Inflammatory macrophage (primary cell): ENCODE results near the gene SPPL3.
"Not testable (repeated sequence)": the region's sequence is repeated elsewhere in the genome, so short reads cannot be mapped to it uniquely, and the experiment has no call there.

Experiments used
- DNase-seq, 2 donors: peaks; one replicate each; pipeline ENCODE4 v3.0.0-alpha.2; 2020 to 2022

Gene SPPL3

DNA sequence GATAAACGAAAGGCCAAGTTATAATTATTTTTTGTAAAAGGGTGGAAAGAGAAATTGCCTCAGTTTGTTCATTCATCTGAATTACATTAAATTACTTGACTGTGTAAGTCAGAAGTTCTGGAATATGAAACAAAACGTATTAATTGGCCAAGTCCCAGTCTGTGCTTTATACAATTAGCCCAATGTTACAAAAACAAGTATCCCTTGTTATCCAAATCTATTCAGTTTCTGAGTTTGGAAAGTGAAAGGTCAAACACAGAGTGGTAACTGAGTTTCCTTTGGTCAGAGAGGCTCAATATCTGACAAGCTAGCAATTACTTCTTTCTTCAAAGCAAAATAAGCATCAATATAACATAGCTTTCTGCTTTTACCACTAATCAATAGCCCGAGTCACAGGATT is 62.6 kb downstream of the SPPL3 start:
- no peak for DNase-seq

DNA sequence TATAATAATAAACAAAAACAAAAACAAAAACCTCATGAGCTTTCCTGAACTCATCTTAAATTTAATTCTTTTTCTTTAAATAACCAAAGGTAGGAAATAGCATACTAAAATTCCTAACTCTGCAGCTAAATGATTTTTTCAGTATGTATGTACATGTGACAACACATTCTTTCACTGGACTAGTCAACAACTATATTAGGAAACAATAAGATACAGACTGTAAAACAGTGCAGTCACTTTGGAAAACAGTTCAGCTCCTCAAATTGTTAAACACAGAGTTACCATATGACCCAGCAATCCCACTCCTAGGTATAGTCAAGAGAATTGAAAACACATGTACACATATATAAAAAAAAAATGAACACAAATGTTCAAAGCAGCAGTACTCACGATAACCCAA is 64.7 kb downstream of the SPPL3 start:
- DNase-seq, result no peak

GRCh38 chr12:120838629-120839383 is 65.4 kb downstream of the SPPL3 start:
- DNase-seq, result not testable (repeated sequence)

DNA sequence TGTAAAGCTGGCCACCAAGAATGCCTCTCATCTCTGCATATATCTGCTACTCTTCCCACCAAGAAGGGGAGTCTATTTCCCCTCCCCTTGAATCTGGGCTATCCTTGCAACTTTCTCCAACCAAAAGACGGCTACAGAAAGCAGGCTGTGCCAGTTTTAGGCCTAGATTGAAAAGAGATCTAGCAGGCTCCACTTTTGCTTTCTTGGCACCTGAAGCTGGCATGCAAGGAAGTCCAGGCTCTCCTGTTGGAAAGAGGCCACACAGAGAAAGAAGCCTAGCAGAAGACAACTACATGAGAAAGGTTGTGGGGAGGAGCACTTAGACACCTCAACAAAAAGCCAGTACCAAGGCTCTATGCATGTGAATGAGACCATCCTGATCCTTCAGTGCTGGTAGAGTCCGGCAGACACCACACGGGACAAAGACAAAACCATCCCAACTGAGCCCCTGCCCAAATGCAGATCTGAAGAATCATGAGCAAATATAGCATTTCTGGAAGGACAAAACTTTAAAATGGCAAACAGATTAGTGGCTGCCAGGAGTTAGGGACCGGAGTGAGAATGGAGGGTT is 68.0 kb downstream of the SPPL3 start:
- DNase-seq, result no peak

DNA sequence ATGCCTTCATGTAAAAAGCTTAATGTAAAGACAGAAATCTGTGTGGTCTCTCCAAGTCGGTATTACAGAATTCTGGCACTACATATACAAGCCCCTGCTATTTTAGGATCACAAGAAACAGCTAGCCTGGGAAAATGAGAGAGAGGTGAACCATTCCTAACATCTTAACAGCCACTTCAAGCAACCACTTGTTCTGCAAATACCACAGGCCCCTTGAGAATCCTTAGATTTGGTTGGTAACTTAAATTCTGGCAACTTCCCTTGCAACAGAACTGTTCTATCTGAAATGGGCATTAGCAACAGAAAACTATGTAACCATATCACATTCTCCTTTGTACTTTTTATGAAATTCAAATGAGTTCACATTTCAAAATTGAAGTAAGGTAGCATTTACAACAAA is 68.5 kb downstream of the SPPL3 start:
- no peak for DNase-seq

GRCh38 chr12:120835304-120835612 is 68.9 kb downstream of the SPPL3 start:
- DNase-seq, result no peak

- no peak for DNase-seq
Observed at GRCh38 chr12:120834489-120835303, 69.5 kb downstream of the SPPL3 start.

DNA sequence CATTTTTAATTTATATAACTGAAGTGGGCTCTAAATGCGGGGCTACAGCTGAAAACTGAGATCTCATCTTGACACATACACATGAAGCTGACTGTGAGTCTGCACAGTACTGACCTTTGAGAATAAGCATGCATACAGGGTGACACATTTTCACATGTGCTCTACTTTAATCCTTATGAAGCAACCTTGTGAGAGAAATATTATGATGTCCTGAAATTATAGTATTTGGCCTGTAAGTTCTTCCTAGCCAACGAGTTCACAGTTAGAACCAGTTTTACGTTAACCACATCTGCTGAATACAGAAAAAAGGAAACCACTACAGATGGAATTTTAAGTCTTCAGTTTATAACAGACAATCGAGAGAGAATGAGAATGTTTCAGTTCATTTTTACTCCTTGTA is 70.3 kb downstream of the SPPL3 start:
- peak; percentile 15 to 29 for DNase-seq

- no peak for DNase-seq
Observed at GRCh38 chr12:120832737-120833136, 71.4 kb downstream of the SPPL3 start.

DNA sequence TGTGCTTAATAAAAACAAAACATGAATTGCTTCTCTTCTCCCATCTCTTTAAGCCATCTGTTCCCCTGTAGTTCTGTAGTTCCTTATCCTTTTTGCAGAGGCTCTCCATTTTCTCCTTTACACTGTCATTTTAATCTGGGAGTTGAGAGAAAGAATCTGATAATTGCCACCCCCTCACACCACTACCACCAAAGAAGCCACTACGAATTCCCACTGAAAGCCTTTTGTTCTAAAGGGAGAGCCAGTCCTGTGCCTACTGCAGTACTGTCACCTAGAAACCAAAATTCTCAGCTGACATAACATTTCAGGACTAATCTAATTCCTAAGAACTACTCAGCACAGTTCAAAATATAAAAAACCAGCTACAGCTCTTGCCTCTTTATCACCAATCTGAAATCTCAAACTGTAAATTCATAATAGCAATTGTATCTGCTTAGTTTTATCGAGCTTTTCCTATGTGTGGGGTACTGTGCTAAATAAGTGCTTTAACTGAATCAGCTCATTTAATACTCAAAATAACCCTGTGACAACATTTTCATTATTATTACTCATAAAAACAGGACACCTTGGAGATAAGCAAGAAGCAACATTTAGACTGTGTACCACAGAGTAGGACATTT is 72.4 kb downstream of the SPPL3 start:
- no peak for DNase-seq

- DNase-seq, result no peak
Observed at GRCh38 chr12:120830966-120831365, 73.2 kb downstream of the SPPL3 start.

DNA sequence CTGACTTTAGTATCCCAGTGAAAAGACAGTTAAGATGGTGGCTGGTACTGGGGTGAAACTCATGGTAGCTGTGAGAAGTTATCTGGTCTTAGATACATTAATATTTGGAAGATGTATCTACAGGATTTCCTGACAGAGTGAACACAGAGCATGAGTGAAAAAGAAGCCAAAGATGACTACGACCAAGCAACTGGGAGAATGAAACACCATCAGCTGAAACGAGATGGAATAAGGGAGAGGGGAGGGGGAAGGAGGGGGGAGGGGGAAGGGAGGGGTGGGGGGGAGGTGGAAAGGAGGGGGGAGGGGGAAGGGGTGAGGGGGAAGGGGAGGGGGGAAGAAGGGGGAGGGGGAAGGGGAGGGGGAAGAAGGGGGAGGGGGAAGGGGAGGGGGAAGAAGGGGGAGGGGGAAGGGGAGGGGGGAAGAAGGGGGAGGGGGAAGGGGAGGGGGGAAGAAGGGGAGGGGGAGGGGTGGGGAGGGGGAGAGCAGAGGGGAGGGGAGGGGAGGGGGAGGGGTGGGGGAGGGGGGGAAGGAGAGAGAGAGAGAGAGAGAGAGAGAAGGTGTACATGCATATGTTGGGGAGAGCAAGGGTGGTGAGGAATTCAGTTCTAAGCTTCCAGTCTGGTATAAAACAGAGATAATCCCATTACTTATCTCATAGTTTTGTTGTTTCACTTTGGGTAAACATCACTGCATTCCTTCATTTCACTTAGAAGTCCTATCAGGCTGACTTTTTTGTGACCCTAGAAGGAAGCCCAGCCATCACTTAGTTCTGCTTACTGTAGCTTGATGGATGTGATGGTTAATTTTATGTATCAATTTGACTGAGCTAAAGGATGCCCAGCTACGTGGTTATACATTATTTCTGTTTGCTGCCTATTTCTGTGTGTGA is 73.9 kb downstream of the SPPL3 start:
- DNase-seq, result no peak

GRCh38 chr12:120826335-120826734 is 77.8 kb downstream of the SPPL3 start:
- DNase-seq, result no peak

GRCh38 chr12:120825337-120825736 is 78.8 kb downstream of the SPPL3 start:
- DNase-seq, result no peak

DNA sequence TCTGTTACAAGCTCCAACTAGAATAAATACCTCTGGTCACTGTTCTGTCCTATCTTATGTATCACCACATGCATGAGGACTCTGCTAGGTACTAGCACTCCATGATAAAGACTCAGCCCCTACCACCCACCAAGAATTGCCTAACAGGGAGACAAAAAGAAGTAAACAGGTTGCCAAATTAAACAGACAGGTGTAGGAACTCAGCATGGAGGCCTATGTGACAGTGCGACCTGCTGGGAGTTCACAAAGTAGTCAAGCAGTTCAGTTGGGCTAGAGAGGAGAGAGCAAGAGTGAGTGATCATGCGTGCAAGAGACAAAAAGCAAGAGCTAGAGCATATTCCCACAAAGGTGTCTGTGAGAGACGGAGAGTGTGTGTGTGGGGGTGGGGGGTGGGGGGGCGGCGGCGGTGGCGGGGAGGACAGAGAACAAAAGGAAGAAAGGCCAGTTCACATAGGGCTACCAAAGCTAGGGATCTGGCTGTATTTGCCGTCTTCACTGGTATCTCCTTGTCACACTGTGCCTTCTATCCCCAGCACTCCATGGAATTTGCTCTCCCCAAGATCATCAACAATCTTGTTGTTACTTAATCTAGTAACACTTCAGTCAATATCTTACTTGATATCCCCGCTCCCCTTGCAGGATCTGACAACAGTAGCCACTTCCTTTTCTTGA is 81.2 kb downstream of the SPPL3 start:
- DNase-seq, result no peak

GRCh38 chr12:120821878-120822277 is 82.3 kb downstream of the SPPL3 start:
- no peak for DNase-seq

GRCh38 chr12:120820884-120821510 is 83.2 kb downstream of the SPPL3 start:
- DNase-seq, result no peak

DNA sequence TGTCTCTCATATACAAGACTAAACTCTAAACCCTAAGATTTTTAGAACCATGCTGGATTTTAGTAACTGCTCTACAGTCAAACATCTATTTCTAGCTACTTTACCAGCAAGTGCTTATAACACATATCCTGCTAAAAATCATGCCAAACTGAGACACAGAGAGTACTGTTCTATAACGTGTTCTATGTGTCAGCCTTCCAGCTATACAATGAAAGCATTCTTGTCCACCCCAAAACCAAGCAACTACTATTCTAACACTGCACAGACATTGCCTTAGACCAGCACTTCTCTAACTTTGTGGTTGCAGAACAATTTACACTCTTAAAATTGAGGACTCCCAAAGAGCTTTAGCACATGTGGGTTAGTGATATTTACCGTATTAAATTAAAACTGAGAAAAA is 85.7 kb downstream of the SPPL3 start:
- no peak for DNase-seq

DNA sequence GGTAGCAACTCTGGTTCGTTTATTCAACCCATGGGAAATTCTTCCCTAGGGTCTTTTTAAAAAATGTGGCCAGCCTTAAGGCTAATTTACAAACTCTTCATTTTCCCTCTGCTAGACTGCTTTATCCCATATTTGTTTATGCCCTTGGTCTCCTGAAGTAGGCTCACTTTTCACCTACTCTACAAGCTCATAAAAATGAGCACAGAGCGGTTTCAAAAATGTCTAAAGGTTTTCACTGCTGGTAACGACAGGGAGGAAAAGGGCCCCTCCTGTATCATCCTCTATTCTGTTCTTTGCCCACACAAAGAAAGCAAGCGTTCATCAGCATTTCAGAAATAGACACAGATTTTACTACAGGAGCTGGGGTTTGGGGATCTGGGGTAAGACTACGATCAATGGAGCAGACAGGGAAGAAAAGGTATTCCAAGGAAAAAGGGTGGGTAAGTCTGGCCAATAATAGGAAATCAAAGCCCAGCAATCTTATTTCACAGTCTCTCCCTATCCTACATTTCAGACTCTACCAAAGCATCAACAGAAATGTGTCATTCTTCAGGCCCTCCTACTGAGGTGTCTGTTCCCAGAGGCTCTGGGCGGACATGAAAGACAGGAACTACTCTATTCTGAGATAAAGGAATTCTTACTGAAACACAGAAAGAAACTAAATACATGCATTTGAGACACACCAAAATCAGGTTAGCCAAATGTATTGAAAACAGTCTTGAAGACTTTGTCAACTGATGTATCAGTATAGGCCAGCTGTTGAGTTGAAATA is 86.4 kb downstream of the SPPL3 start:
- DNase-seq, result no peak

GRCh38 chr12:120816363-120816762 is 87.8 kb downstream of the SPPL3 start:
- DNase-seq, result no peak
